ENCODE measurements around the gene FBF1.
A peak's percentile ranks its signal among the peaks of the same experiment; 100 is the strongest.
"Not testable (repeated sequence)": the region's sequence is repeated elsewhere in the genome, so short reads cannot be mapped to it uniquely, and the experiment has no call there.

Gene FBF1

GRCh38 chr17:75978938-75979704 lies 38.3 kb upstream of the FBF1 start, which contains the start of the genes ACOX1 and TEN1:
Gene ACOX1 (minus strand): TSS chr17:75979166. CDS start chr17:75979073, 93 bp downstream.
Gene TEN1 (plus strand): TSS chr17:75979240. CDS start chr17:75986193, 6,953 bp downstream.
- Histone ChIP-seq H3K4me3 (ENCODE audit: low read length) (peak within 1 kb of the TSS; percentile 86), H3K36me3 (replicated peaks; ENCODE audit: low read depth, low read length) (no peaks in the 10 kb centered on the region), H3K4me2 (ENCODE audit: low read length) (peak within 1 kb of the TSS; percentile 96), H3K27me3 (ENCODE audit: low read depth, low read length) (no peaks in the 10 kb centered on the region), H4K20me1 (ENCODE audit: insufficient read depth, low read length) (no peaks in the 10 kb centered on the region), H3K9me3 (ENCODE audit: insufficient read depth, low read length) (no peaks in the 10 kb centered on the region), H2AFZ (ENCODE audit: low read depth, low read length) (peak within 1 kb of the TSS; percentile 96), H3K79me2 (ENCODE audit: low read length) (peaks cover 9% of the 10 kb centered on the region), H3K4me1 (ENCODE audit: low read length) (peaks cover 15% of the 10 kb centered on the region), H3K27ac (ENCODE audit: low read length) (peak within 1 kb of the TSS; percentile 76), H3K9ac (ENCODE audit: low read length) (peak within 1 kb of the TSS; percentile 93)
- TF ChIP-seq EZH2phosphoT487 (IDR thresholded peaks at IDR 0.05; ENCODE audit: low read depth): no peak
- TF ChIP-seq, protein P1, sequence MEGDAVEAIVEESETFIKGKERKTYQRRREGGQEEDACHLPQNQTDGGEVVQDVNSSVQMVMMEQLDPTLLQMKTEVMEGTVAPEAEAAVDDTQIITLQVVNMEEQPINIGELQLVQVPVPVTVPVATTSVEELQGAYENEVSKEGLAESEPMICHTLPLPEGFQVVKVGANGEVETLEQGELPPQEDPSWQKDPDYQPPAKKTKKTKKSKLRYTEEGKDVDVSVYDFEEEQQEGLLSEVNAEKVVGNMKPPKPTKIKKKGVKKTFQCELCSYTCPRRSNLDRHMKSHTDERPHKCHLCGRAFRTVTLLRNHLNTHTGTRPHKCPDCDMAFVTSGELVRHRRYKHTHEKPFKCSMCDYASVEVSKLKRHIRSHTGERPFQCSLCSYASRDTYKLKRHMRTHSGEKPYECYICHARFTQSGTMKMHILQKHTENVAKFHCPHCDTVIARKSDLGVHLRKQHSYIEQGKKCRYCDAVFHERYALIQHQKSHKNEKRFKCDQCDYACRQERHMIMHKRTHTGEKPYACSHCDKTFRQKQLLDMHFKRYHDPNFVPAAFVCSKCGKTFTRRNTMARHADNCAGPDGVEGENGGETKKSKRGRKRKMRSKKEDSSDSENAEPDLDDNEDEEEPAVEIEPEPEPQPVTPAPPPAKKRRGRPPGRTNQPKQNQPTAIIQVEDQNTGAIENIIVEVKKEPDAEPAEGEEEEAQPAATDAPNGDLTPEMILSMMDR (IDR thresholded peaks at IDR 0.05; ENCODE audit: low read depth, low read length): peak; percentile 24; the same call in 1 of the 2 replicates

DNA sequence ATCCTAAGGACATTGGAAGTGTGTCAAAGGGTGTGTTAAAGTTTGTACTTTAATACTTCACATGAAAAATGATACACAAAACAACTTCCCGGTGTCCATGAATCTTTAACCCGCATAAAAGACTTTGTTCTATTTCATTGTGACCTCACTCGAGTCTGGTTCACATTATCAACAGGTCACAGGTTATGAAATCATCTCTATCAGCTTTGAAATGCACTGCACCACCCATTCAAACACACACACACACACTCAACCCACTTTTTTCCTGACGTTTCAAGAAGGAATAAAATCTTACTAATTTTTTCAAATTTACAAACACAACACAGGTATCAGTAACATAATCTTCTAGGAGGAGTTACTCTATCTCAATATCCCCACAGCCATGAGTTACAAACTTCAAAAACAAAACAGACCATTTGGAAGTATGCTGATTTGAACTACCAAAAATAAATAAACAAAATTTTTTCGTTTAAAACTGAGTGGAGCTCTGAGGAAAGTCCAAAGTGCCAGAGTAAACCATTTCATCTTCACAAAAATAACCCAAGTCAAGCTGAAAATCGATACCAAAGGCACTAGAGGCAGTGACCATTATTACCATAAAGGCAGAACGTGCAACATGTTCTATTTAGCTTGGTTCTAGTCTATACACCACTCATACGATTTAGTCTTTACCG lies 35.5 kb upstream of the FBF1 start:
- H3K4me3 ChIP-seq (ENCODE audit: low read length): no peak overlapping the region
- no peak overlapping the region for H2AFZ ChIP-seq (ENCODE audit: low read depth, low read length)
- H3K36me3 ChIP-seq (replicated peaks; ENCODE audit: low read depth, low read length): no peaks in the 10 kb centered on the region
- no peak overlapping the region for H3K27ac ChIP-seq (ENCODE audit: low read length)
- H3K4me2 ChIP-seq (ENCODE audit: low read length): no peak overlapping the region
- peaks cover 10% of the 10 kb centered on the region for H3K4me1 ChIP-seq (ENCODE audit: low read length)
- H3K27me3 ChIP-seq (ENCODE audit: low read depth, low read length): no peaks in the 10 kb centered on the region
- no peaks in the 10 kb centered on the region for H3K9me3 ChIP-seq (ENCODE audit: insufficient read depth, low read length)
- H4K20me1 ChIP-seq (ENCODE audit: insufficient read depth, low read length): no peaks in the 10 kb centered on the region
- no peak overlapping the region for H3K9ac ChIP-seq (ENCODE audit: low read length)
- peaks cover 9% of the 10 kb centered on the region for H3K79me2 ChIP-seq (ENCODE audit: low read length)
- TF ChIP-seq, protein P1 (IDR thresholded peaks at IDR 0.05; ENCODE audit: low read depth, low read length): no peak
- TF ChIP-seq EZH2phosphoT487 (IDR thresholded peaks at IDR 0.05; ENCODE audit: low read depth): no peak

DNA sequence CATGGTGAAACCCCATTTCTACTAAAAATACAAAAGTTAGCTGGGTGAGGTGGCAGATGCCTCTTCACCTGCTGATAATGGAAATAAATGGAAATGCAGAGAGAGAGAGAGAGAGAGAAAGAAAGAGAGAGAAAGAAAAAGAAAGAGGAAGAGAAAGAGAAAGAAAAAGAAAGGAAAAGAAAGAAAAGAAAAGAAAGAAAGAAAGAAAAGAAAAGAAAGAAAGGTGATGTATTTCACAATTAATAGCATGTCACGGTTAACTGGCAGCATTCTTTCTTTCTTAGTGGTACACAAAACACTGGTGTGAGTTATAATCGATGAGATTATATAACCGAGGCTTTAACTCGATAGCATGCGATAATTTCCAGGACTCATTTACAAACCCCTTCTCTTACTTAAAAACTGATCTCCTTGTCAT lies 34.9 kb upstream of the FBF1 start:
- H3K4me3 ChIP-seq (ENCODE audit: low read length): no peak overlapping the region
- no peaks in the 10 kb centered on the region for H3K27me3 ChIP-seq (ENCODE audit: low read depth, low read length)
- H3K4me2 ChIP-seq (ENCODE audit: low read length): no peak overlapping the region
- no peak for TF ChIP-seq EZH2phosphoT487 (IDR thresholded peaks at IDR 0.05; ENCODE audit: low read depth)
- TF ChIP-seq, protein P1 (IDR thresholded peaks at IDR 0.05; ENCODE audit: low read depth, low read length): no peak
- no peak overlapping the region for H3K27ac ChIP-seq (ENCODE audit: low read length)
- no peak overlapping the region for H2AFZ ChIP-seq (ENCODE audit: low read depth, low read length)
- no peaks in the 10 kb centered on the region for H3K9me3 ChIP-seq (ENCODE audit: insufficient read depth, low read length)
- peaks cover 9% of the 10 kb centered on the region for H3K79me2 ChIP-seq (ENCODE audit: low read length)
- no peaks in the 10 kb centered on the region for H3K36me3 ChIP-seq (replicated peaks; ENCODE audit: low read depth, low read length)
- no peaks in the 10 kb centered on the region for H4K20me1 ChIP-seq (ENCODE audit: insufficient read depth, low read length)
- H3K4me1 ChIP-seq (ENCODE audit: low read length): peaks cover 9% of the 10 kb centered on the region
- H3K9ac ChIP-seq (ENCODE audit: low read length): no peak overlapping the region

DNA sequence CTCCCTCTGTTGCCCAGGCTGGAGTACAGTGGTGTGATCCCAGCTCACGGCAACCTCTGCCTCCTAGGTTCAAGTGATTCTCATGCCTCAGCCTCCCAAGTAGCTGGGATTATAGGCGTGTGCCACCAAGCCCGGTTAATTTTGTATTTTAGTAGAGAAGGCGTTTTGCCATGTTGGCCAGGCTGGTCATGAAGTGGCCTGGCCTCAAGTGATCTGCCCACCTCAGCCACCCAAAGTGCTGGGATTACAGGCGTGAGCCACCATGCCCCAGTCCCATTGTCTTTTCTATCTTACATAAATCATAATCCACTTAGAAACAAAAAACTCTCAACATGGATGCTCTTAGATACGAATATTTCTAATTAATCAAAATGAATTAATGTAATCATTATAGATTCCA lies 34.3 kb upstream of the FBF1 start:
- not testable (repeated sequence) for H3K9me3 ChIP-seq (ENCODE audit: insufficient read depth, low read length); H3K27me3 ChIP-seq (ENCODE audit: low read depth, low read length); H4K20me1 ChIP-seq (ENCODE audit: insufficient read depth, low read length); H3K4me3 ChIP-seq (ENCODE audit: low read length); H3K9ac ChIP-seq (ENCODE audit: low read length); H3K79me2 ChIP-seq (ENCODE audit: low read length); H3K4me1 ChIP-seq (ENCODE audit: low read length); H3K27ac ChIP-seq (ENCODE audit: low read length); H3K4me2 ChIP-seq (ENCODE audit: low read length); H3K36me3 ChIP-seq (replicated peaks; ENCODE audit: low read depth, low read length); H2AFZ ChIP-seq (ENCODE audit: low read depth, low read length)

Data from OCI-LY3 (cell line).